PFSK-1 (cell line): Measurements from ENCODE around the gene SPECC1.

Experiments
- FOXP2 ChIP-seq: optimal IDR thresholded peaks from 2 replicates; pipeline ENCODE3; 2011; ENCODE audit warnings: borderline replicate concordance, control low read depth, inconsistent platforms; ENCODE audit not compliant: insufficient read depth; ENCODE audit errors: extremely low read length, extremely low read depth
- POLR2AphosphoS5 ChIP-seq: IDR thresholded peaks from 2 replicates; pipeline ENCODE4 v1.6.1; 2012; ENCODE audit warnings: low read depth, mild to moderate bottlenecking, control low read depth, low read length, moderate library complexity
- SIN3A ChIP-seq: IDR thresholded peaks from 2 replicates; pipeline ENCODE4 v1.6.1; 2012; ENCODE audit warnings: mild to moderate bottlenecking, low read length, moderate library complexity, borderline replicate concordance; ENCODE audit not compliant: insufficient read depth
- TAF1 ChIP-seq: IDR thresholded peaks from 2 replicates; pipeline ENCODE4 v1.6.1; 2012; ENCODE audit warnings: low read length, control low read depth, borderline replicate concordance; ENCODE audit not compliant: insufficient read depth
- TF ChIP-seq, protein P1 (sequence below), 2 experiments: IDR thresholded peaks; 2 replicates each; pipeline versions ENCODE4 v1.6.1 to v1.8.0; 2011 to 2012; ENCODE audit warnings: low read depth in 2 of 2, low read length in 2 of 2, control low read depth in 1 of 2, inconsistent platforms in 1 of 2, mild to moderate bottlenecking in 1 of 2, moderate library complexity in 1 of 2; ENCODE audit not compliant: insufficient read depth in 1 of 2

The SPECC1 gene

DNA sequence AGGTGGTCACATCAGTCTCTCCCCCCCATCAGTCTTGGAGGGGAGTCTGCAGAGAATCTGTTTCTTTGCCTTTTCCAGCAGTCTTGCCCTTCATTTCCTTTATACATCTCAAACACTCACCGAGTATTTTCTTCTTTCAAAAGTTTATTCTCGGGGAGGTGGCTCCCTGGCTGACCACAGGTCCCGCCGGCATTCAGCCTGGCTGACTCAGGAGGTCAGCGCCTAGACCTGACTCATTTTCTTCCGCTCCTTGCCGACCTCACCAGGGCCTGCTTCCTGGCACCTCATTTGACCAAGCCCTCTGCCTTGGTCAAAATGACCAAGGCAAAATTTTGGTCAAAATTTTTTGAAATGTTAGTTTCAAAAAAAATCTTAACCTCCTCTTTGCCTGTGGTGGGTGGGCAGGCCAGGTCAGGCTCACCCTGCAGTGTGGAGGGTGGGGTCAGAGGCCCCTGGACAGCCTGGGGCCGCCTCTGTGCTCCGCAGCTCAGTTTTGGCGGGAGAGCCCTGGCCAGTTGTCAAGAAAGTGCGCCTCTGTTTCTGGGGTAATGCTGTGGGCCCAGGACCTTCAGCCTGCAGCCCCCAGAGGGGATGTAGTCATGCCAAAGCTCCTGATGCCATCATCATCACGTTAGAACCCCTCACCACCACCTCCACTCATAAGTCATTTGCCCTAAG, 165.6 kb downstream of the SPECC1 start:
- no peak for TF ChIP-seq TAF1
- TF ChIP-seq FOXP2, result no peak
- TF ChIP-seq, protein P1, sequence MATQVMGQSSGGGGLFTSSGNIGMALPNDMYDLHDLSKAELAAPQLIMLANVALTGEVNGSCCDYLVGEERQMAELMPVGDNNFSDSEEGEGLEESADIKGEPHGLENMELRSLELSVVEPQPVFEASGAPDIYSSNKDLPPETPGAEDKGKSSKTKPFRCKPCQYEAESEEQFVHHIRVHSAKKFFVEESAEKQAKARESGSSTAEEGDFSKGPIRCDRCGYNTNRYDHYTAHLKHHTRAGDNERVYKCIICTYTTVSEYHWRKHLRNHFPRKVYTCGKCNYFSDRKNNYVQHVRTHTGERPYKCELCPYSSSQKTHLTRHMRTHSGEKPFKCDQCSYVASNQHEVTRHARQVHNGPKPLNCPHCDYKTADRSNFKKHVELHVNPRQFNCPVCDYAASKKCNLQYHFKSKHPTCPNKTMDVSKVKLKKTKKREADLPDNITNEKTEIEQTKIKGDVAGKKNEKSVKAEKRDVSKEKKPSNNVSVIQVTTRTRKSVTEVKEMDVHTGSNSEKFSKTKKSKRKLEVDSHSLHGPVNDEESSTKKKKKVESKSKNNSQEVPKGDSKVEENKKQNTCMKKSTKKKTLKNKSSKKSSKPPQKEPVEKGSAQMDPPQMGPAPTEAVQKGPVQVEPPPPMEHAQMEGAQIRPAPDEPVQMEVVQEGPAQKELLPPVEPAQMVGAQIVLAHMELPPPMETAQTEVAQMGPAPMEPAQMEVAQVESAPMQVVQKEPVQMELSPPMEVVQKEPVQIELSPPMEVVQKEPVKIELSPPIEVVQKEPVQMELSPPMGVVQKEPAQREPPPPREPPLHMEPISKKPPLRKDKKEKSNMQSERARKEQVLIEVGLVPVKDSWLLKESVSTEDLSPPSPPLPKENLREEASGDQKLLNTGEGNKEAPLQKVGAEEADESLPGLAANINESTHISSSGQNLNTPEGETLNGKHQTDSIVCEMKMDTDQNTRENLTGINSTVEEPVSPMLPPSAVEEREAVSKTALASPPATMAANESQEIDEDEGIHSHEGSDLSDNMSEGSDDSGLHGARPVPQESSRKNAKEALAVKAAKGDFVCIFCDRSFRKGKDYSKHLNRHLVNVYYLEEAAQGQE (IDR thresholded peaks at IDR 0.05; ENCODE audit: insufficient read depth in 1 of 2, low read depth in 2 of 2, low read length in 2 of 2), result no peak
- TF ChIP-seq SIN3A, result no peak
- no peak for TF ChIP-seq POLR2AphosphoS5

DNA sequence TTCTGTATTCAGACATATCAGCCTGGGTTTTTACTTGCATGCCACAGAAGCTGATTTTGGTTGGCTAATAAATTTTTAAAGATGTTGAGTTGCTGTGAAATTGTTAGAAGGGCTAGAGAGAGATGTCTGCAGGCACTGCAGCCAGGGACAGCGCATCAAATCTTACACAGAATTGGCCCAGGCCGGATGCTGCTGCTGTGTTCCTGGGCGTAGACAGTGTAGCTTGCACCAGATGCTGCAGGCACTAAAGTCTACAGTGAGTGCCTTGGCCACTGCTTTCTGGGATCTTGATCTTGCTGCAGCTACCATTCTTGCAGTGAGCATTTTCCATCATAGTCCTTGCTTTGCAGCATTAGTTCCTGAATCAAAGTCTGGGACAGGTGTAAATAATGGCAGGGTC, 169.9 kb downstream of the SPECC1 start:
- no peak for TF ChIP-seq FOXP2
- TF ChIP-seq, protein P1 (IDR thresholded peaks at IDR 0.05; ENCODE audit: insufficient read depth in 1 of 2, low read depth in 2 of 2, low read length in 2 of 2), result no peak
- TF ChIP-seq SIN3A, result no peak
- TF ChIP-seq POLR2AphosphoS5, result no peak
- TF ChIP-seq TAF1, result no peak

DNA sequence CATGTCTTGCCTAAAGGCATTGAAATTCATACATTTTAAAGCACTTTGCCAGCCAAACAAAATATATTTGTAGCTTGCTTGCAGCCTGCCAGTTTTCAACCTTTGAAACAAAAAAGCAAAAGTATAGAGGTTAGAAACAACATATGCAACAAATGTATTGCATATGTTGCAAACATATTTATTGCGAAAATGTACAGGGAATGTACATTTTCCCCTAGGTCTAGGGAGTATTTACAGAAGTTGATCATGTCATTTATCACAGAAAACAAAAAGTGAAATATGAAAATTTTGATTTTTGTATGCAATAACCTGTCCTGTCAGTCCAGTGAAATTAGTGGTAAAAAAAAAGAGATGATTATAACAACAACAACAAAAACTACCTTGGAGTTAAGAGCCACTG, 171.5 kb downstream of the SPECC1 start:
- TF ChIP-seq, protein P1 (IDR thresholded peaks at IDR 0.05; ENCODE audit: insufficient read depth in 1 of 2, low read depth in 2 of 2, low read length in 2 of 2), result no peak
- no peak for TF ChIP-seq TAF1
- no peak for TF ChIP-seq FOXP2
- no peak for TF ChIP-seq SIN3A
- TF ChIP-seq POLR2AphosphoS5, result no peak

DNA sequence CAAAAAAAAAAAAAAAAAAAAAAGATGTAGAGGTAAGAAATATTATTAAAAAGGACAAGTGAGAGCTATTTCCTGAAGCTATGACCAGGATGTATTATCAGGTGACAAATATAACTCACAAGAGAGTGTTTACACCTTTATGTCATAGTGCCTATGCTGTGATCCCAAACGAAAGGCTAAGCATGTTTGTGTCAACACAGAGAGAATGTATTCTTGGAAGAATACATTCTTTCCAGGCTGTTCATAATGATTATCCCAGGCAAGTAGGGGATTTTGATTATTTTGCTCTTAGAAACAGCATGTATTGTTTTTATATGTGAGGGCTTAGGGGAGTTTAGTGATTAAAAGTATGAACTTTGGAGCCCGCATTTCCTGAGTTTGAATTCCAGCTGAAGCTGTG, 175.0 kb downstream of the SPECC1 start:
- TF ChIP-seq, protein P1 (IDR thresholded peaks at IDR 0.05; ENCODE audit: insufficient read depth in 1 of 2, low read depth in 2 of 2, low read length in 2 of 2), result no peak
- TF ChIP-seq POLR2AphosphoS5 (no peak), FOXP2 (no peak), SIN3A (no peak), TAF1 (no peak)
